22Rv1 (cell line): ENCODE results near the gene UMPS.

Experiments
- ZFX ChIP-seq: fragments of 450-650 bp; IDR thresholded peaks from 2 replicates; pipeline ENCODE4 v1.6.1; 2017; ENCODE audit warnings: antibody characterized with exemption, borderline replicate concordance
- TF ChIP-seq, protein P1 (sequence below): fragments of 450-650 bp; IDR thresholded peaks from 2 replicates; pipeline ENCODE4 v1.5.1; 2017; ENCODE audit warnings: mild to moderate bottlenecking

- TF ChIP-seq, protein P1, sequence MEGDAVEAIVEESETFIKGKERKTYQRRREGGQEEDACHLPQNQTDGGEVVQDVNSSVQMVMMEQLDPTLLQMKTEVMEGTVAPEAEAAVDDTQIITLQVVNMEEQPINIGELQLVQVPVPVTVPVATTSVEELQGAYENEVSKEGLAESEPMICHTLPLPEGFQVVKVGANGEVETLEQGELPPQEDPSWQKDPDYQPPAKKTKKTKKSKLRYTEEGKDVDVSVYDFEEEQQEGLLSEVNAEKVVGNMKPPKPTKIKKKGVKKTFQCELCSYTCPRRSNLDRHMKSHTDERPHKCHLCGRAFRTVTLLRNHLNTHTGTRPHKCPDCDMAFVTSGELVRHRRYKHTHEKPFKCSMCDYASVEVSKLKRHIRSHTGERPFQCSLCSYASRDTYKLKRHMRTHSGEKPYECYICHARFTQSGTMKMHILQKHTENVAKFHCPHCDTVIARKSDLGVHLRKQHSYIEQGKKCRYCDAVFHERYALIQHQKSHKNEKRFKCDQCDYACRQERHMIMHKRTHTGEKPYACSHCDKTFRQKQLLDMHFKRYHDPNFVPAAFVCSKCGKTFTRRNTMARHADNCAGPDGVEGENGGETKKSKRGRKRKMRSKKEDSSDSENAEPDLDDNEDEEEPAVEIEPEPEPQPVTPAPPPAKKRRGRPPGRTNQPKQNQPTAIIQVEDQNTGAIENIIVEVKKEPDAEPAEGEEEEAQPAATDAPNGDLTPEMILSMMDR = no peak
- TF ChIP-seq ZFX = no peak
Observed at GRCh38 chr3:124797426-124797945, 67.2 kb downstream of the UMPS start.
